Neural cell (in vitro differentiated cells): ENCODE measurements around the gene AGFG1. TPM values are rescaled to one million over a fixed set of nuclear protein-coding genes. Genes with fewer than 3 reads are reported as not detected.

Source experiments
- H2AFZ ChIP-seq: fragments of 200-600, 300-800 bp; sonication (generic), shearing (Covaris generic); 2 replicates; pipeline ENCODE4 v1.6.0; 2014; ENCODE audit warnings: low read depth, mild to moderate bottlenecking, antibody characterized with exemption, low read length, moderate library complexity
- H3F3A ChIP-seq: fragments of 200-600 bp; shearing (Covaris generic); 2 replicates; pipeline ENCODE4 v1.6.1; 2016; ENCODE audit warnings: mild to moderate bottlenecking, moderate library complexity, mixed read lengths, antibody characterized with exemption, low read length; ENCODE audit not compliant: insufficient read depth, poor library complexity, severe bottlenecking
- H3K27ac ChIP-seq: fragments of 200-600, 300-800 bp; sonication (generic), shearing (Covaris generic); 2 replicates; pipeline ENCODE4 v1.5.1; 2014; ENCODE audit warnings: mild to moderate bottlenecking, low read length, moderate library complexity
- H3K27me3 ChIP-seq: fragments of 300-800, 200-600 bp; sonication (generic), shearing (Covaris generic); 2 replicates; pipeline ENCODE4 v1.6.0; 2014; ENCODE audit warnings: mild to moderate bottlenecking, low read depth, low read length, moderate library complexity; ENCODE audit not compliant: insufficient read depth
- H3K36me3 ChIP-seq: fragments of 300-800, 200-600 bp; sonication (generic), shearing (Covaris generic); 2 replicates; pipeline ENCODE4 v1.5.1; 2014; ENCODE audit warnings: mild to moderate bottlenecking, antibody characterized with exemption, low read length, moderate library complexity; ENCODE audit not compliant: insufficient read depth
- H3K4me2 ChIP-seq: fragments of 300-800, 200-600 bp; sonication (generic), shearing (Covaris generic); 2 replicates; pipeline ENCODE4 v1.6.0; 2014; ENCODE audit warnings: mild to moderate bottlenecking, low read length
- H3K4me3 ChIP-seq: fragments of 300-800, 200-600 bp; sonication (generic), shearing (Covaris generic); 2 replicates; pipeline ENCODE4 v1.5.1; 2014; ENCODE audit warnings: mild to moderate bottlenecking, low read length, moderate library complexity
- H3K79me2 ChIP-seq: fragments of 200-600 bp; shearing (Covaris generic); replicated peaks from 2 replicates; pipeline ENCODE4 v1.6.0; 2014; ENCODE audit warnings: mild to moderate bottlenecking, low read length, moderate library complexity; ENCODE audit not compliant: insufficient read depth
- H3K9ac ChIP-seq: fragments of 300-800, 200-600 bp; sonication (generic), shearing (Covaris generic); 2 replicates; pipeline ENCODE4 v1.6.1; 2016; ENCODE audit warnings: mild to moderate bottlenecking, low read length, mixed read lengths
- H3K9me2 ChIP-seq: fragments of 200-600 bp; shearing (Covaris generic); 2 replicates; pipeline ENCODE4 v1.6.1; 2016; ENCODE audit warnings: mild to moderate bottlenecking, low read length, mixed read lengths; ENCODE audit not compliant: insufficient read depth
- H3K9me3 ChIP-seq: fragments of 200-600, 300-800 bp; sonication (generic), shearing (Covaris generic); 2 replicates; pipeline ENCODE4 v1.6.1; 2016; ENCODE audit warnings: mild to moderate bottlenecking, mixed run types, low read length, moderate library complexity, mixed read lengths
- H4K20me1 ChIP-seq: fragments of 200-600 bp; shearing (Covaris generic); 2 replicates; pipeline ENCODE4 v1.6.1; 2016; ENCODE audit warnings: mild to moderate bottlenecking, mixed run types; ENCODE audit not compliant: insufficient read depth
- EP300 ChIP-seq: fragments of 450-650 bp; conservative IDR thresholded peaks from 2 replicates; pipeline ENCODE4 v1.6.1; 2014; ENCODE audit warnings: antibody characterized with exemption, mild to moderate bottlenecking, moderate library complexity; ENCODE audit not compliant: poor library complexity, severe bottlenecking
- EZH2 ChIP-seq: fragments of 200-600, 300-800 bp; shearing (Covaris generic), sonication (generic); IDR thresholded peaks from 2 replicates; pipeline ENCODE4 v1.6.1; 2014; ENCODE audit warnings: antibody characterized with exemption, low read length, borderline replicate concordance, mild to moderate bottlenecking; ENCODE audit not compliant: insufficient read depth, poor library complexity, severe bottlenecking
- MXI1 ChIP-seq: fragments of 450-650 bp; conservative IDR thresholded peaks from 2 replicates; pipeline ENCODE4 v1.6.1; 2014; ENCODE audit warnings: antibody characterized with exemption, mild to moderate bottlenecking; ENCODE audit not compliant: poor library complexity, severe bottlenecking
- POLR2AphosphoS5 ChIP-seq: IDR thresholded peaks from 2 replicates; pipeline ENCODE4 v1.6.1; 2012
- RAD21 ChIP-seq: fragments of 450-650 bp; conservative IDR thresholded peaks from 2 replicates; pipeline ENCODE4 v1.6.1; 2014; ENCODE audit warnings: antibody characterized with exemption, mild to moderate bottlenecking, moderate library complexity
- SMC3 ChIP-seq: fragments of 450-650 bp; conservative IDR thresholded peaks from 2 replicates; pipeline ENCODE4 v1.6.1; 2014; ENCODE audit warnings: antibody characterized with exemption, mild to moderate bottlenecking, moderate library complexity; ENCODE audit not compliant: poor library complexity
- TAF1 ChIP-seq: IDR thresholded peaks from 2 replicates; pipeline ENCODE4 v1.6.1; 2012; ENCODE audit warnings: low read depth
- polyA plus RNA-seq: library from polyadenylated mRNA; depleted of rRNA; stranded (reverse); fragments of >200 nt; gene quantifications from 2 replicates; pipeline ENCODE4 v1.2.3, GENCODE V29; 2014
- TF ChIP-seq, protein P1 (sequence below): fragments of 450-650 bp; IDR thresholded peaks from 2 replicates; pipeline ENCODE4 v1.5.1; 2014; ENCODE audit warnings: antibody characterized with exemption, mild to moderate bottlenecking, moderate library complexity; ENCODE audit not compliant: poor library complexity, severe bottlenecking
- TF ChIP-seq, protein P2 (sequence below): IDR thresholded peaks from 2 replicates; pipeline ENCODE4 v1.6.1; 2012; ENCODE audit warnings: borderline replicate concordance

The AGFG1 gene
- polyA plus RNA-seq, 1 donor from 2014 or later, result 106 TPM

DNA sequence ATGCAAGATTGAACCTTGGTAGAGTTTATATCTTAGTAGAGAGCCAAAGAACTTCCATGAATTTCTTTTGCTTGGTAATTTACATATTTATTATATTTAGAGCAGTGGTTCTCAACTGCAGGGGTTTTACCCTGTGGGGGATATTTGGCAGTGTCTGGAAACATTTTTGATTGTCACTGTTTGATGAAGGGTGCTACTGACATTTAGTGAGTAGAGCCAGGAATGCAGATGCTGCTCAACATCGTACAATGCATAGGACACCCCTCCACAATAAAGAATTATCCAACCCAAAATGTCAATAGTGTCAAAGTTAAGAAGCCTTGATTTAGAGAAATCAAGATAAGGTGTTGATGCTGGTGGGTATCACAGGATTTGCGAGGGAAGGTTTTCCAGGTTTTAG lies 14.7 kb downstream of the AGFG1 start:
- no peaks in the 10 kb centered on the region for H3K27me3 ChIP-seq
- no peaks in the 10 kb centered on the region for H3K9me2 ChIP-seq
- H3K9me3 ChIP-seq, result no peaks in the 10 kb centered on the region
- H3K4me3 ChIP-seq, result no peak overlapping the region
- H2AFZ ChIP-seq, result no peak overlapping the region
- H3K79me2 ChIP-seq, result peaks cover 91% of the 10 kb centered on the region
- H4K20me1 ChIP-seq, result no peaks in the 10 kb centered on the region
- H3K4me2 ChIP-seq, result no peak overlapping the region
- TF ChIP-seq RAD21 (no peak), MXI1 (no peak), EZH2 (no peak), POLR2AphosphoS5 (no peak), SMC3 (no peak)
- H3K36me3 ChIP-seq, result no peaks in the 10 kb centered on the region
- H3F3A ChIP-seq, result no peaks in the 10 kb centered on the region
- no peak overlapping the region for H3K9ac ChIP-seq
- no peak overlapping the region for H3K27ac ChIP-seq

DNA sequence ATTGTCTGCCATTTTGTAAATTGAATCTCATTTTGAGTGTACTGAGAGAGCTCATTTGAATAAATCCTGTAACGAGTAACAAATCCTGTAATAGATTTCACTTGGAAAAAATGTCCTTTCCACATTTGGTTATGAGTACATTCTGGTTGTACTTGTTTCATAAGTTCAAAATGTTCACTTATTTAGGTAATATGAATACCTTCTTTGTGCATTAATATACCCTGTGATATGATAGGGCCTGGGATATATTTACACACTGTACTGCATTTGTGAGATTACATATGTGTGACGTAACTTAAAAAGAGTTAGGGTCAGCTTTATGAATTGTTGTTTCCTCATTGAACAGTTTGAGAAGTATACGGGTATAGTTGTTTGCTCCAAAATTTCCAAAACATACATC lies 16.1 kb downstream of the AGFG1 start:
- Histone ChIP-seq H3K9ac (no peak overlapping the region), H3K4me3 (no peak overlapping the region), H3K9me3 (no peaks in the 10 kb centered on the region), H3K9me2 (no peaks in the 10 kb centered on the region), H2AFZ (no peak overlapping the region), H3K4me2 (no peak overlapping the region), H3K79me2 (peaks cover 82% of the 10 kb centered on the region), H3K27ac (no peak overlapping the region), H3K27me3 (no peaks in the 10 kb centered on the region), H3F3A (no peaks in the 10 kb centered on the region), H4K20me1 (no peaks in the 10 kb centered on the region), H3K36me3 (no peaks in the 10 kb centered on the region)
- TF ChIP-seq MXI1 (no peak), POLR2AphosphoS5 (no peak), RAD21 (no peak), EZH2 (no peak), SMC3 (no peak), TAF1 (no peak), EP300 (no peak)
- TF ChIP-seq, protein P1, sequence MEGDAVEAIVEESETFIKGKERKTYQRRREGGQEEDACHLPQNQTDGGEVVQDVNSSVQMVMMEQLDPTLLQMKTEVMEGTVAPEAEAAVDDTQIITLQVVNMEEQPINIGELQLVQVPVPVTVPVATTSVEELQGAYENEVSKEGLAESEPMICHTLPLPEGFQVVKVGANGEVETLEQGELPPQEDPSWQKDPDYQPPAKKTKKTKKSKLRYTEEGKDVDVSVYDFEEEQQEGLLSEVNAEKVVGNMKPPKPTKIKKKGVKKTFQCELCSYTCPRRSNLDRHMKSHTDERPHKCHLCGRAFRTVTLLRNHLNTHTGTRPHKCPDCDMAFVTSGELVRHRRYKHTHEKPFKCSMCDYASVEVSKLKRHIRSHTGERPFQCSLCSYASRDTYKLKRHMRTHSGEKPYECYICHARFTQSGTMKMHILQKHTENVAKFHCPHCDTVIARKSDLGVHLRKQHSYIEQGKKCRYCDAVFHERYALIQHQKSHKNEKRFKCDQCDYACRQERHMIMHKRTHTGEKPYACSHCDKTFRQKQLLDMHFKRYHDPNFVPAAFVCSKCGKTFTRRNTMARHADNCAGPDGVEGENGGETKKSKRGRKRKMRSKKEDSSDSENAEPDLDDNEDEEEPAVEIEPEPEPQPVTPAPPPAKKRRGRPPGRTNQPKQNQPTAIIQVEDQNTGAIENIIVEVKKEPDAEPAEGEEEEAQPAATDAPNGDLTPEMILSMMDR, result no peak
- TF ChIP-seq, protein P2, sequence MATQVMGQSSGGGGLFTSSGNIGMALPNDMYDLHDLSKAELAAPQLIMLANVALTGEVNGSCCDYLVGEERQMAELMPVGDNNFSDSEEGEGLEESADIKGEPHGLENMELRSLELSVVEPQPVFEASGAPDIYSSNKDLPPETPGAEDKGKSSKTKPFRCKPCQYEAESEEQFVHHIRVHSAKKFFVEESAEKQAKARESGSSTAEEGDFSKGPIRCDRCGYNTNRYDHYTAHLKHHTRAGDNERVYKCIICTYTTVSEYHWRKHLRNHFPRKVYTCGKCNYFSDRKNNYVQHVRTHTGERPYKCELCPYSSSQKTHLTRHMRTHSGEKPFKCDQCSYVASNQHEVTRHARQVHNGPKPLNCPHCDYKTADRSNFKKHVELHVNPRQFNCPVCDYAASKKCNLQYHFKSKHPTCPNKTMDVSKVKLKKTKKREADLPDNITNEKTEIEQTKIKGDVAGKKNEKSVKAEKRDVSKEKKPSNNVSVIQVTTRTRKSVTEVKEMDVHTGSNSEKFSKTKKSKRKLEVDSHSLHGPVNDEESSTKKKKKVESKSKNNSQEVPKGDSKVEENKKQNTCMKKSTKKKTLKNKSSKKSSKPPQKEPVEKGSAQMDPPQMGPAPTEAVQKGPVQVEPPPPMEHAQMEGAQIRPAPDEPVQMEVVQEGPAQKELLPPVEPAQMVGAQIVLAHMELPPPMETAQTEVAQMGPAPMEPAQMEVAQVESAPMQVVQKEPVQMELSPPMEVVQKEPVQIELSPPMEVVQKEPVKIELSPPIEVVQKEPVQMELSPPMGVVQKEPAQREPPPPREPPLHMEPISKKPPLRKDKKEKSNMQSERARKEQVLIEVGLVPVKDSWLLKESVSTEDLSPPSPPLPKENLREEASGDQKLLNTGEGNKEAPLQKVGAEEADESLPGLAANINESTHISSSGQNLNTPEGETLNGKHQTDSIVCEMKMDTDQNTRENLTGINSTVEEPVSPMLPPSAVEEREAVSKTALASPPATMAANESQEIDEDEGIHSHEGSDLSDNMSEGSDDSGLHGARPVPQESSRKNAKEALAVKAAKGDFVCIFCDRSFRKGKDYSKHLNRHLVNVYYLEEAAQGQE, result no peak

DNA sequence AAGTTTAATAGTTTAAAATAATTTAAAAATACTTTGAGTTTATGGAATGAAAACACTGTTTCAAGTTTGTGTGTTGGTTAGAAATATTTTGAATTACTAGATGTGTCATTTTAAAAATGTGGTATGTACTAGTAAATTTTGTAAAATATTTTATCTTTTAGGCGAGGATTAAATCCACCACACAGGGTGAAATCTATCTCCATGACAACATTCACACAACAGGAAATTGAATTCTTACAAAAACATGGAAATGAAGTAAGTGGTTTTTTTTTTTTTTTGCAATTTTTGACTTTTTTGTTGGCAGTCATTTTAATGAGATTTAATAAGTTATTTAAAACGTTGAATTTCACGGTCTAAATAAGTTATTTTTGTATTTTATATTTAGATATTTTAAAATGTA lies 19.4 kb downstream of the AGFG1 start:
- Histone ChIP-seq H3K4me3 (no peak overlapping the region), H2AFZ (no peak overlapping the region), H3K9me2 (no peaks in the 10 kb centered on the region), H3K79me2 (peaks cover 52% of the 10 kb centered on the region), H4K20me1 (no peaks in the 10 kb centered on the region), H3K9ac (no peak overlapping the region), H3K27me3 (no peaks in the 10 kb centered on the region), H3F3A (no peaks in the 10 kb centered on the region), H3K36me3 (no peaks in the 10 kb centered on the region), H3K27ac (no peak overlapping the region), H3K9me3 (no peaks in the 10 kb centered on the region), H3K4me2 (no peak overlapping the region)
- TF ChIP-seq MXI1 (no peak), TAF1 (no peak), EZH2 (no peak)
- TF ChIP-seq, protein P1, result no peak
